OCI-LY1 (cell line): ENCODE measurements around the gene PIGH.

Source experiments
- EZH2 ChIP-seq: fragments of 200-600 bp; sonication (generic), shearing (Covaris generic); IDR thresholded peaks from 2 replicates; pipeline ENCODE4 v1.8.0; 2017; ENCODE audit warnings: borderline replicate concordance, mixed run types, mild to moderate bottlenecking, antibody characterized with exemption, low read length, moderate library complexity, mixed read lengths
- TF ChIP-seq, protein P1 (sequence below): fragments of 200-600 bp; sonication (generic), shearing (Covaris generic); IDR thresholded peaks from 2 replicates; pipeline ENCODE4 v1.5.1; 2017; ENCODE audit warnings: mild to moderate bottlenecking, antibody characterized with exemption, low read length, moderate library complexity, mixed read lengths

GRCh38 chr14:67566908-67567307, 33.2 kb downstream of the PIGH start:
- TF ChIP-seq, protein P1, sequence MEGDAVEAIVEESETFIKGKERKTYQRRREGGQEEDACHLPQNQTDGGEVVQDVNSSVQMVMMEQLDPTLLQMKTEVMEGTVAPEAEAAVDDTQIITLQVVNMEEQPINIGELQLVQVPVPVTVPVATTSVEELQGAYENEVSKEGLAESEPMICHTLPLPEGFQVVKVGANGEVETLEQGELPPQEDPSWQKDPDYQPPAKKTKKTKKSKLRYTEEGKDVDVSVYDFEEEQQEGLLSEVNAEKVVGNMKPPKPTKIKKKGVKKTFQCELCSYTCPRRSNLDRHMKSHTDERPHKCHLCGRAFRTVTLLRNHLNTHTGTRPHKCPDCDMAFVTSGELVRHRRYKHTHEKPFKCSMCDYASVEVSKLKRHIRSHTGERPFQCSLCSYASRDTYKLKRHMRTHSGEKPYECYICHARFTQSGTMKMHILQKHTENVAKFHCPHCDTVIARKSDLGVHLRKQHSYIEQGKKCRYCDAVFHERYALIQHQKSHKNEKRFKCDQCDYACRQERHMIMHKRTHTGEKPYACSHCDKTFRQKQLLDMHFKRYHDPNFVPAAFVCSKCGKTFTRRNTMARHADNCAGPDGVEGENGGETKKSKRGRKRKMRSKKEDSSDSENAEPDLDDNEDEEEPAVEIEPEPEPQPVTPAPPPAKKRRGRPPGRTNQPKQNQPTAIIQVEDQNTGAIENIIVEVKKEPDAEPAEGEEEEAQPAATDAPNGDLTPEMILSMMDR, result no peak
- no peak for TF ChIP-seq EZH2
